Astrocyte of the spinal cord (primary cell): ENCODE results near the gene ARHGAP26.

Source experiments
- DNase-seq: peaks from one replicate; pipeline ENCODE4 v3.0.0; 2011; ENCODE audit warnings: low read depth, low spot score
- H3K4me3 ChIP-seq: 2 replicates; pipeline ENCODE4 v1.5.1; 2011; ENCODE audit warnings: low read depth, mild to moderate bottlenecking, low read length, moderate library complexity
- CTCF ChIP-seq: IDR thresholded peaks from 2 replicates; pipeline ENCODE4 v1.5.1; 2012; ENCODE audit warnings: low read depth, mild to moderate bottlenecking, low read length, inconsistent platforms
- in situ Hi-C: cut with HindIII; loops from 2 replicates; pipeline ENCODE4 v1.10.0; 2017; ENCODE audit warnings: low sequenced_read_pairs

ARHGAP26 gene

GRCh38 chr5:143236682-143237081 lies 466.5 kb downstream of the ARHGAP26 start:
- no peak overlapping the region for H3K4me3 ChIP-seq
- in situ Hi-C loops: no loop called here
- DNase-seq: no peak
- TF ChIP-seq CTCF: no peak

GRCh38 chr5:143237664-143238063 lies 467.5 kb downstream of the ARHGAP26 start:
- no peak for TF ChIP-seq CTCF
- in situ Hi-C loops: no loop called here
- no peak for DNase-seq
- no peak overlapping the region for H3K4me3 ChIP-seq

- TF ChIP-seq CTCF: no peak
- in situ Hi-C loops: no loop called here
- no peak overlapping the region for H3K4me3 ChIP-seq
- no peak for DNase-seq
These were observed 468.4 kb downstream of the ARHGAP26 start for GRCh38 chr5:143238620-143239019.

- TF ChIP-seq CTCF: no peak
- in situ Hi-C loops: no loop called here
- DNase-seq: no peak
- no peak overlapping the region for H3K4me3 ChIP-seq
These were observed 469.8 kb downstream of the ARHGAP26 start for GRCh38 chr5:143239882-143240518.

- no peak for TF ChIP-seq CTCF
- DNase-seq: no peak
- in situ Hi-C loops: no loop called here
- no peak overlapping the region for H3K4me3 ChIP-seq
These were observed 471.7 kb downstream of the ARHGAP26 start for GRCh38 chr5:143241892-143242291.

- DNase-seq: no peak
- no peak overlapping the region for H3K4me3 ChIP-seq
- in situ Hi-C loops: no loop called here
- no peak for TF ChIP-seq CTCF
These were observed 472.9 kb downstream of the ARHGAP26 start for GRCh38 chr5:143243103-143243502.
